ENCODE results near the gene TMC7.
"Not testable (repeated sequence)": the region's sequence is repeated elsewhere in the genome, so short reads cannot be mapped to it uniquely, and the experiment has no call there.

Gene TMC7

DNA sequence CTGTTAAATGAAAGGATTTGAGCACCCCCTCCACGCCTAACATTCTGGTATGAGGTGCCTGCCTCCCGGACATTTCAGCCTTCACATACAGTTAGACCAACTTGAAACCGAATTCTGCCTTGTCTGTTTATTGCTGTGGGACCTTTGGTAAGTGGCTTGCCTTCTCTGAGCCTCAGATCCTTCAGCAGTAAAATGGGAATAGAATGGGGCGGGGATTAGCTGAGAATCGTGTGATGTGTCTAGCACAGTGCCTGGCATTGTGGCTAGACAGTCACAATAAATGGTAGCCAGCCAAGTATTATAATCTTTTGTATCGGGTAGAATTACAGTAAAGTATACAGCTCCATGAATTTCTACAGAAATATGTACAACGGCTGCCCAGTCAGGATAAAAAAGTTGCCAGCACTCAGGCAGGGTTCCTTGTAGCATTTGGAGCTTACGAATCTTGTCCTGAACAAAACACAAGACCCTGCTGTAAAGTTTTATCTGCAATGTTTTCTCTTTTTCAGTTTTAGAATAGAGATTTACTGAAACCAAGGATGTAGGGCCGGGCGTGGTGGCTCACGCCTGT, 786 bp downstream of the TMC7 start:
- no peak for DNase-seq

DNA sequence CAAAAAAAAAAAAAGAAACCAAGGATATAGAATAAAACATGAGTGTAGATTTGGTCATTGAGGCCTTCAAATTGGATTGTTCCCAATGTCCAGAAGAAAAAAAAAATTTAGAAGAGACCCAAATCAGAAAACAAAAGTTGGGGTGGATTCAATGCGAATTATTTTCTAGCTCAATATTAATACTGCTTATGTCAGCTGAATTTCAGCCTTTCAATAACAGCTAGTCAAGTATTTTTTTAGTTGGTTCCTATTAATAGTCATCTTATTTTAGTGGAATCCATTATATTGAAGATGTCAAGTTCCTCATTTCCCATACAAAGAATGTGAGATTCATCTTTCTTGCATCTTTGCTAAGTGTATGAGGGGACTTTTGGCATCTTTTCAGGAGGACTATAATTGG, 1.5 kb downstream of the TMC7 start:
- DNase-seq: not testable (repeated sequence)

DNA sequence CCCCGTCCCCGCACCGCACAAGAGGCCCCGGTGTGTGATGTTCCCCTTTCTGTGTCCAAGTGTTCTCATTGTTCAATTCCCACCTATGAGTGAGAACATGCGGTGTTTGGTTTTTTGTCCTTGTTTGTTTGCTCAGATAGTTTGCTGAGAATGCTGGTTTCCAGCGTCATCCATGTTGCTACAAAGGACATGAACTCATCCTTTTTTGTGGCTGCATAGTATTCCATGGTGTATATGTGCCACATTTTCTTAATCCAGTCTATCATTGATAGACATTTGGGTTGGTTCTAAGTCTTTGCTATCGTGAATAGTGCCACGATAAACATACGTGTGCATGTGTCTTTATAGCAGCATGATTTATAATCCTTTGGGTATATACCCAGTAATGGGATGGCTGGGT, 8.0 kb downstream of the TMC7 start:
- DNase-seq: not testable (repeated sequence)

DNA sequence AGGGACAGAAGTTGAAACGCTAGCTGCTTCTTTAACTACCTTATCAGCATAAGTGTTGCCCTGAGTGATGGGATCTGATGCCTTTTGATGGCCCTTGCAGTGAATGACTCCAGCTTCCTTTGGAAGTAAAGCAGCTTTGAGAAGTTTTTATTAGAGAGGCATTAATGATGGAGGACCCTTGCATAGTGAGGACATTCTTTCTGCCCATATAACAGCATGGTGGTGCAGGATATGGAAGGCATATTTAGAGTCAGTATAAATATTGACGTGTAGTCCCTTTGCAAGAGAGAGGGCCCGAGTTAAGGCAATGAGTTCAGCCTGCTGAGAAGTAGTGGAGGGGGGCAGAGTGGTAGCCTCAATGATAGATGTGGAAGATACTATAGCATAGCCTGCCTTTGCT, 9.8 kb downstream of the TMC7 start:
- DNase-seq: not testable (repeated sequence)

DNA sequence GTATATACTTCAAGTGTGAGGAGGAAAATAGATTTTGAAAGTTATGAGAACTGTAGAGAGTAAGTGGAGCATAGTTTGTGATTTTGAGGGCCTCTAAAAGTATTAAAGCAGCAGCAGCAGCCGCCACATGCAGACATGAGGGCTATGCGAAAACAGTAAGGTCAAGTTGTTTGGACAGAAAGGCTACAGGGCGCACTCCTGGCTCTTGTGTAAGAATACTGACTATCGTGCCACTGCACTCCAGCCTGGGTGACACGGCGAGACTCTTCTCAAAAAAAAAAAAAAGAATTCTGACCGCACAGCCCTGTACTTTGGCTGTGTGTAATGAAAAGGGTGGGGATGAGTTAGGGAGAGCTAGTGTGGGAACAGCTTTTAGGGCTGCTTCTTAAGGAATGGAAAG, 10.4 kb downstream of the TMC7 start:
- not testable (repeated sequence) for DNase-seq

DNA sequence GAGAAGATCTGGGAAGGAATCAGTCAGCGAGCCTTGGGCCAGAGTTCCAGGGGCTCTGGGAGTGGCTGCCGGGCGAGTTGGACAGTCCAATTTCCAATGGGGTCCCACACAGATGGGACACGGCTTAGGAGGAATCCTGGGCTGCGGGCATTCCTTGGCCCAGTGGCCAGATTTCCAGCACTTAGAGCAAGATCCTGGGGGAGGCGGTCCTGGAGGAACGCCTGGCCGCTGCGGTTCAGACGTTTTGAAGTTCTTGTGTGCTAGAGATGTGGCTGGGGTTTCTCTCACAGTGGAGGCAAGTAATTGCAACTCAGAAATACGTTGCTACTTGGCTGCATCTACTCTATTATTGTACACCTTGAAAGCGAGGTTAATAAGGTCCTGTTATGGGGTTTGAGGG, 11.7 kb downstream of the TMC7 start:
- DNase-seq: not testable (repeated sequence)

DNA sequence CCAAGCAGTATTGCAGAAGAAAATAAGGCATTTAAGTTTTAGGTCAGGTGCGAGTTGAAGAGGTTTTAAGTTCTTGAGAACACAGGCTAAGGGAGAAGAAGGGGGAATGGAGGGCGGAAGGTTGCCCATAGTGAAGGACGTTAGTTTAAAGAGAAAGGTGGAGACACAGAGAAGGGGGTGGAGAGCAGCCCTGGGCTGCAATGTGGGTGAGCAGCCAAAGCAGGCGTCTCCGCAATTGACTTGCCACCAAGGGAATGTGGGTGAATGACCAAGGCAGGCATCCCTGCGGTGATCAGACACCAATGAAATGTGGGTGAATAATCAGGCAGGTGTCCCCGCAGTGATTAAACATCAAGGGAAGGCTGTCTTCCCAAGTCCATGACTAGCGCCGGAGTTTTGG, 12.8 kb downstream of the TMC7 start:
- not testable (repeated sequence) for DNase-seq

DNA sequence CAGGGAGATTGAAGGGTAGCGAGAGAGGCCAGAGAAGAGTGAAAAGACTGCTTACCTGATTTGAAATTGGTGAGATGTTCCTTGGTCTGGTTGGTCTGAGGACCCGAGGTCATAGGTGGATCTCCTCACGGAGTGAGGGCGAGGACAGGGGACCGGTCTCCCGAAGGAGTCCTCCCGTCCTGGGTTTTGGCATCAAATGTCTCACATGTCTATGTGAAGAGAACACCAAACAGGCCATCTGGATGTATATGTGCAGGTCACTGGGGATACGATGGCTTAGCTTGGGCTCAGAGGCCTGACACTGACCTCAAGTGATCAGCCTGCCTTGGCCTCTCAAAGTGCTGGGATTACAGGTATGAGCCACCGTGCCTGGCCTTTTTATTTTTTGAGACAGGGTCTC, 13.3 kb downstream of the TMC7 start:
- not testable (repeated sequence) for DNase-seq

DNA sequence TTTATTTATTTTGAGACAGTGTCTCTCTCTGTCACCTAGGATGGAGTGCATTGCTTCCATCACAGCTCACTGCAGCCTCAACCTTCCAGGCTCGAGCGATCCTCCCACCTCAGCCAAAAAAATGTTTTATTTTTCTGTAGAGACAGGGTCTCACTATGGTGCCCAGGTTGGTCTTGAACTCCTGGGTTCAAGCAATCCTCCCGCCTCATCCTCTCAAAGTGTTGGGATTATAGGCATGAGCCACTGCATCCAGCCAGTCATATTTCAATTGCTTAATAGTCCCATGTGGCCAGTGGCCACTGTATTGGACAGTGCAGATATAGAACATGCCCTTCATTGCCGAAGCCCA, 15.3 kb downstream of the TMC7 start:
- no peak for DNase-seq

DNA sequence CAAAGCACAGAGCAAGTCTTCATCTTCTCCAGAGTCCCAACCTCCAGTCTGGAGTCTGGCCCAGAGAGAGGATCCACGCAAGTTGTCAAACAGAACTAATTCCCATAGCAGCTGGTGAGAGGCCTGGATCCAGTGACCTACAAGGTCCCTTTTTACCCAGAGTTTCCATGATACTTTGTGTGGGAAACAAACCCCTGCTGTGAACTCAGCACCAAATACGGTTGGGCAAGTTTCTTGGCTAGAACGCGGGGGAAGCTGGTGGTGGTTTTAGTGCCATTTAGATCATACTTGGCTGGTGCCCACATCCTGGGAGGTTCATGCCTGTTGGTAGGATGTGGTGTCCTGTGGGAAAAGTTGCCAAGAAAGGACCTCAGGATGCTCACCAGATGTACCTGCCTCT, 18.1 kb downstream of the TMC7 start:
- no peak for DNase-seq

DNA sequence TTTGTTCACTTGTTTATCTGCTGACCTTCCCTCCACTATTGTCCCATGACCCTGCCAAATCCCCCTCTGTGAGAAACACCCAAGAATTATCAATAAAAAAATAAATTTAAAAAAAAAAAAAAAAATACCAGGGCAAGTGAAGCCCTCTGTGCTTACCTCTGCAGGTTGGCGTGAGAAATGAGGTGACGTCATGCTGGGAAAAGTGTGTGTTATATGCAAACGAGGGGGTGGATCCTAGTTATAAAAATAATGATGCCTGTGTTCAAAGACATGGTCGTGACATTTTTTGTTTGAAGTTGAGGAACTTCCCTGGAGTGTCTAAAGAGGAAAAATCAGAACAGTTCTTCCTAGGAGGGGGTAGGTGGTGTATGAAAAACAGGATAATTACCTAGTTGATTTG, 20.2 kb downstream of the TMC7 start:
- DNase-seq: no peak

DNA sequence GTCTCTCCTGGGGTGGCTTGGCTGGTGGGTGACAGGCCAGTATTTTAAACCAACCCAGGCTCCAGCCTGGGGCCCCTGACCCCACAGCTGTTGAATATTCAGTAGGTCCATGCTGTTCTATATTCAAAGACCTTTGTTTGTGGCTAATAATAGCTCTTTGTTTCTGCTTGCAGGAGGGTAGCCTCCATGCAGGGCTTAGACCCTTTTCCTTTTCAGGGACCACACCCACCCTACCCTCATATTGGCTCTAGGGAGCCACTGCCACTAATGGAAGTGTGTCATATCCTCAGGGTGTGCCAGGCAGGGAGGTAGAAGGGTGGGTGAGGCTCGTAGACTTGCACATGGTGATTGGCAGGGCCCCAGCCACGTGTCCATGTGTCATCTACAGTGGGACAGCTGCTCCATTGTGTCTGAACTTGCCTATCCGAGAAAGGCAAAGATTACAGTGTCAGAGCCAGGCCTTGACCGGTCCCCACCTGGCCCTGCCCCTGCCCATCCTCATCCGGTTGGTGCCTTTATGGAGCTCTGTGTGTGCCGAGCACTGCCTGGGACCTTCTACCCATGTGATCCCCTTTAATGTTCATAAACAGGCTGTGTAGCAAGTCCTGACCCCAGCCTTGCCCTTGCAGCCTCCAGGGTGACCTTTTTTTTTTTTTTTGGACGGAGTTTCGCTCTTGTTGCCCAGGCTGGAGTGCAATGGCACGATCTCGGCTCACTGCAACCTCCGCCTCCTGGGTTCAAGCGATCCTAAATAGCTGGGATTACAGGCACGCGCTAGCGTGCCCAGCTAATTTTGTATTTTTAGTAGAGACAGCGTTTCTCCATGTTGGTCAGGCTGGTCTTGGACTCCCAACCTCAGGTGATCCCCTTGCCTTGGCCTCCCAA, 22.1 kb downstream of the TMC7 start:
- no peak for DNase-seq

DNA sequence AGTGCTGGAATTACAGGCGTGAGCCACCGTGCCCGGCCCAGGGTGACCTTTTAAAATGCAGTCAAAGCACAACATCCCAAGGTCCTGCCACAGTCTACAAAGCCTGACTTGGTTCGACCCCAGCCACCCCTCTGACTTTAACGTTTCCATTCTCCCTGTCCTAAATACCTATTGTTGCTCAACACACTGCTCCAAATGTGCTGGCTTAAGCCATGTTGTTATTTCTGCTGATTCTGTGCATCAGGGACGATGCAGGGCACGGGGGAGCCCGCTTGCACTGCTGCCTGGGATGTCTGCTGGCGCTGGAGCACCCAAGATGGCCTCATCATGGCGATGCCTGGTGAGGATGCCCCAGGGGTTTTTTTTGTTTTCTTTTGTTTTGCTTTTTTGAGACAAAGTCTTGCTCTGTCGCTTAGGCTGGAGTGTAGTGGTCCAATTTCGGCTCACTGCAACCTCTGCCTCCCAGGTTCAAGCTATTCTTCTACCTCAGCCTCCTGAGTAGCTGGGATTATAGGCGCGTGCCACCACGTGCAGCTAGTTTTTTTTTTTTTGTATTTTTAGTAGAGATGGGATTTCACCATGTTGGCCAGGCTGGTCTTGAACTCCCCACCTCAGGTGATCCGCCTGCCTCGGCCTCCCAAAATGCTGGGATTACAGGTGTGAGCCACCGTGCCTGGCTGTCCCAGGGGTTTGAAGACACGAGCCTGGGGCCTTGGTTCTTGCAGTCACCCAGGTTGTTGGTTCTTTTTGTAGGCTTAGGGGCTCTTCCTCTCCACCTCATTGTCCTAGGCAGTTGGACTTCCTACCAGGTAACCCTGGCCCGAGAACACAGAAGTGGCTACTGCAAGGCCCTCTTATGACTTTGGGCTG, 22.9 kb downstream of the TMC7 start:
- no peak for DNase-seq

DNA sequence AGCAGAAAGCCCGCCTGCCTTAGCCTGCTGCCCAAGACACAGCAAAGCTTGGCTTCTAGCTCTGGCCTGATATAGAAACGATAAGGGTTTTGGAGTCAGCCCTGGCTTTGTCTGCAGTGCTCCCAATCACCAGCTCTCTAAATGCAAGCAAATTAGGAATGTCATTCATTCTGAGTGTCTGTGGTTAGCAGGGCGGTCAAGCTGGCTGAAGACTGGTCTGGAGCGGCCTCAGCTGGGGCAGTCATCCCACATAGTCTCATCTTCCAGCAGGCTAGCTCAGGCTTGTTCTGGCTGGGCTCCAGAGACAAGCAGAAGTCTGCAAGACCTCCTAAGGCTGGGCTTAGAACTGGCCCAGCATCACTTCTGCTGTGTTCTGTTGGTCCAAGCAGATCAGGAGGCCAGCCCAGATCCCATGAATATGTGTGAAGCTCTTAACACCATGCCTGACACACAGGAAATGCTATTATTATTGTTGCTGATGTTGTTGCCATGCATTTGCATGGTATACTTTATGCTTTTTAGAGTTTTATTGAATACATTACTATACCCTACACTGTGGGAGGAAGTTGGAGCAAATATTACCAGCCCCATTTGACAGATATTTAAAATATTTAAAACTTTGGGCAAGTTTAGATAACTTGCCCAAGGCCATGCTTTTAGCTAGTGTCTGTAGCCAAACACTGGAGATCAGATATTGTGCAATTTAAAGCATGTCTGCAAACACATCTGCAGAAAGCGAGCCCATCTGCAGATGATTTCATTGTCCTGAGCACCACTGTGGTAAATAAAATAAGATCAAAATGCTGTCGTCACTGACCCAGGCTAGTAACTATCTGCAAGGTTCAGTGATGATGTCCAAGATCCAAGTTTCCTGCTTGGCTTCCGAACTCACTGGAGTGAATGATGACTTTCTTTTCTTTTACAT, 24.8 kb downstream of the TMC7 start:
- no peak for DNase-seq

DNA sequence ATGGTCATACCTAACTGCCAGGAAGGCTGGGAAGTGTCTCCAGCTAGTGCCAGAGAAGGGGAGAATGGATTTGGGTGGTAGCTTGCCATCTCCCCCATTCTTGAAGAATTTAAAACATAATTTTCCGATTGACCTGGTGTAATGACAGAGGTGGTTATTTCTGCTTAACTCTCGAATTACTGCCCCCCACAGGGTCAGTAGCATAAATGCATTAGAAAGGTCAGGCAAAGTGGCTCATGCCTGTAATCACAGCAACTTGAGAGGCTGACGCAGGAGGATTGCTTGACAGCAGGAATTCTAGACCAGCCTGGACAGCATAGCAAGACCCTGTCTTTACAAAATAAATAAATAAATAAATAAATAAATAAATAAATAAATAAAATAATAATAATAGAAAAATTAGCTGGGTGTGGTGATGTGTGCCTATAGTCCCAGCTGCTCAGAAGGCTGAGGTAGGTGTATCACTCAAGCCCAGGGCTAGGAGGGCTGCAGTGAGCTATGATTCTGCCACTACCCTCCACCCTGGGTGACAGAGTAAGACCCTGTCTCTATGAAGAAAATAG, 27.5 kb downstream of the TMC7 start:
- no peak for DNase-seq

DNA sequence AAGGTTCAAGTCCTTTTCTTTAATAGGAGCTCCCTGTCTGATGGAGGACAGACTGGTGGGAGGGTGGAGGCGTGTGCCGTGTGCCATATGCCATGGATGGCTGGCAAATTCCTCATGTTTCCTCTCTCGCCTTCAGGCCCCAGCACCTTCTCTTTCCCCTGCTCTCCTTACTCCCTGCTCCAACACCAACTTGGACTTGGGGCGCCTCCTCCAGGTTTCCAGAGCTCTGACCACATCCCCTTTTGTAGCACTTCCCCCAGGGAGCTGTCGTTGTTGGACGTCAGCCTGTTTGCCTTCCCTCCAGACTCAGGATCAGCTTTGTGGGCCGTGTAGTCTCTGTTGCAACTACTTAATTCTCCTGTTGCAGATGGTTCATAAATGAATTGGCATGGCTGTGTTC, 30.7 kb downstream of the TMC7 start:
- DNase-seq: no peak

DNA sequence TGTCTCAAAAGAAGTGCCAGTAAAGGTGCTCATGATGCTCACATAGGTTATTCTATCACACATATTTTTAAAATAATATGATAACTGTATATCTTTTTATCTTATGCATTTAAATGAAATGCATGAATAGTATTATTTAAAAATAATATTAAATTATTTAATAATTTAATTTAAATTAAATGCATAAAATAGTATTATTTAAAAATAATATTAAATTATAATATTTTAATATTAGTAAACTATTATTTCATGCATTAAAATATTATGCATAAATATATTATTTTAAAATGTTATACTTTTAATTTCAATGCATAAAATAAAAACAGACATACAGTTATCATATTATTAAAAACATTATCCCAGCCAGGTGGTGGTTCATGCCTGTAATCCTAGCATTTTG, 33.4 kb downstream of the TMC7 start:
- no peak for DNase-seq

DNA sequence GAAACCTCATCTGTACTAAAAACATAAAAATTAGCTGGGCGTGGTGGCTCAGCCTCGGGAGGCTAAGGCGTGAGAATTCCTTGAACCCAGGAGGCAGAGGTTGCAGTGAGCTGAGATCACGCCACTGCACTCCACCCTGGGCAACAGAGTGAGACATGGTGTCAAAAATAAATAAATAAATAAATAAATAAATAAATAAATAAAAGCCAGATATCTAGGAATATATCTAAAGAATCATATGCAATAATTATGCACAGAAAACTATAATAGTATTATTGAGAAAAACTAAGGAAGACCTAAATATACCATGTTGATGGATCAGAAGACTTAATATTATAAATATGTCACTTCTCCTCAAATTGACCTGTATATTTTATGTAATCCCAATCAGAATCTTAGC, 37.0 kb downstream of the TMC7 start:
- DNase-seq: no peak

DNA sequence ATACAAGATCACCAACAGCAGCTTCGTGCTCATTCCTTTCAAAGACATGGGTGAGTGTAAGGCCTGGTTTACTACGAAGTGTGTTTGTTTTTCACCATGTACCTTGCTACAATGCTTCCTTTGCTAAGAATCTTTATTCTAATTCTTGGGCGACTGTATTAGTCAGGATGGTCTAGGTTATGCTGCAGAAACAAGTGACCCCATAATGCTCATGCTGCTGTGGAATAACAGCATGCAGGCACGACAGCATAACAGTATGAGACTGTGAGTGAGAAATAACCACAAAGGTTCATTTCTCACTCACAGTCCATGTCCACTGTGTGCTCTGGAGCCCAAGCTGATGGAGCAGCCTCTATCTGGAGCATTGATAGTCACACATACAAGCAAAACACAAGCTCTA, 38.0 kb downstream of the TMC7 start:
- no peak for DNase-seq

DNA sequence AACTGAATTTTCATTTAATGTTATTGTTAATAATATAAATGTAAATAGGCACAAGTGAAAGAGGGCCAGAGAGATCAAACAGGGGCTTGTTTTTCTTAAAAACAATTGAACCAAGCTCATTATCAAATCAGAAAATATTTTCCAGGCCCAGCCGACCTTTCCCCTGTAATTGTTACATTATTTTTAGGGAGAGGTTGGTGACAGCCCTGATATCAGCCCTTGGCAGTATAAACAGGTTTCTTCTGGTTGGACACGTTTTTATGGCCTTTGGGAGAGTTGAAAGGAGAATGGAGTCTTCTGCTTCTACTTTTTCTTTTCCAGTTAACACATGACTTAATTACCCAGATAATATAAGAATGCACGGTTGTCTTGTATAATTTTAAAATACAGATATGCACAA, 43.7 kb downstream of the TMC7 start:
- no peak for DNase-seq

DNA sequence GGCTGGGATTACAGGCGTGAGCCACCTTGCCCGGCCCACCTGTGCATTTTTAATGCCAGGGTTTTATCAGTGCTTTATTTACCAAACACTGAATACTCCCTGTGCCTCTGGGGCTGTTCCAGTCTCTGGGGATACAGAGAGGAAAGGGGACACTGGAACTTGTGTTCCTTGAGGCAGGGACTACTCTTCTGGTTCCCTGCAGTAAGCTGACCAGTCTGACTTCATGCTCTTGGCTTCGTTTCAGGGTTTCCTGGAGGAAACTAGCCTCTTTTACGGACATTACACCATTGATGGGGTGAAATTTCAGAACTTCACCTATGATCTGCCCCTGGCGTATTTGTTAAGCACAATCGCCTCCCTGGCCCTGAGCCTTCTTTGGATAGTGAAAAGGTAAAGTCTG, 46.2 kb downstream of the TMC7 start:
- no peak for DNase-seq

DNA sequence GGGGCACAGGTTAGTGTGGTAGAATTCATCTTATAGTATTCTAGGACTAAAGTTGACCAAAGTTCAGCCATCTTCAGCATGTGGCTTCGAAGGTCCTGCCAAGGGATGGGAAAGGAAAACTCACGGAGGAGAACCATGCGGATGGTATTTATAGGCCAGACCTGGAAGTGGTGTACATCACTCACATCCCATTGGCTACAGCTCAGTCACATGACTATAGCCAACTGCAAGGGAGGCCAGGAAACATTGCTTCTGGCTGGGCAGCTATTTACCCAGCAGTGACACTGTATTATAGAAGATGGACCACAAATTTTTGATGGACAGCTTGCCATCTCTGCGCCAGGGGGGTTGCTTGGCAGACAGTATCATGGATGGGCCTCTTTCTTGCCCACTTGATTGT, 48.0 kb downstream of the TMC7 start:
- no peak for DNase-seq
